Stomach (tissue), 9 donors: ENCODE results near the gene COA1. TPM values are rescaled to one million over a fixed set of nuclear protein-coding genes. Genes with fewer than 3 reads are reported as not detected.
A peak's percentile ranks its signal among the peaks of the same experiment; 100 is the strongest.

Experiments
- DNase-seq, 2 donors: peaks; one replicate each; pipeline versions ENCODE4 v3.0.0 to v3.0.0-alpha.2; 2013 to 2019
- H3K27ac ChIP-seq, 5 donors: fragments of 200-600 bp in 4 of 5; sonication (generic) in 4 of 5; one replicate each; pipeline ENCODE4 v1.5.1; 2013 to 2019; ENCODE audit warnings: mild to moderate bottlenecking in 1 of 5, moderate library complexity in 1 of 5
- H3K27me3 ChIP-seq, 3 donors: fragments of 200-600 bp; sonication (generic); one replicate each; pipeline ENCODE4 v1.5.1; 2017 to 2019; ENCODE audit warnings: mixed run types in 1 of 3
- H3K36me3 ChIP-seq, 4 donors: fragments of 200-600 bp; sonication (generic); 1 replicate in 3 of 4; 2 replicates in 1 of 4; pipeline ENCODE4 v1.5.1; 2016 to 2019
- H3K4me1 ChIP-seq, 4 donors: fragments of 200-600 bp; sonication (generic); one replicate each; pipeline ENCODE4 v1.5.1; 2016 to 2019
- H3K4me3 ChIP-seq, 4 donors: fragments of 200-600 bp; sonication (generic) in 3 of 4; one replicate each; pipeline ENCODE4 v1.5.1; 2016 to 2019; ENCODE audit warnings: mild to moderate bottlenecking in 1 of 4
- H3K9me3 ChIP-seq, 4 donors: fragments of 200-600 bp; sonication (generic); one replicate each; pipeline ENCODE4 v1.5.1; 2016 to 2019
- CTCF ChIP-seq, 7 experiments: fragments of 450-650 bp in 4 of 7; fragments of 200-600 bp in 3 of 7; sonication (generic) in 3 of 7; IDR thresholded peaks; one replicate each; pipeline ENCODE4 v1.5.1; 2016 to 2019; ENCODE audit warnings: antibody characterized with exemption in 7 of 7, control low read depth in 2 of 7, mild to moderate bottlenecking in 1 of 7
- EP300 ChIP-seq: sonication (generic); formaldehyde crosslinking; IDR thresholded peaks from one replicate; pipeline ENCODE4 v1.6.1; 2017; ENCODE audit warnings: antibody characterized with exemption
- POLR2A ChIP-seq, 4 donors: fragments of 450-650 bp; IDR thresholded peaks; one replicate each; pipeline ENCODE4 v1.6.1; 2016; ENCODE audit warnings: antibody characterized with exemption in 4 of 4, control low read depth in 2 of 4, mild to moderate bottlenecking in 1 of 4, moderate library complexity in 1 of 4
- POLR2AphosphoS5 ChIP-seq, 3 donors: sonication (generic); formaldehyde crosslinking; IDR thresholded peaks; one replicate each; pipeline ENCODE4 v1.6.1; 2016; ENCODE audit warnings: antibody characterized with exemption in 3 of 3
- WGBS, 5 donors: extraction: QIAGEN DNeasy Blood & Tissue Kit in 3 of 5; methylation state at CpG; one replicate each; pipeline versions ENCODE4 v1.1.5 to v1.1.7; 2013 to 2018; 5-methylcytosine and 5-hydroxymethylcytosine counted together
- intact Hi-C: fragments of 100-400 bp; cut with DNase I; formaldehyde crosslinking; loops from one replicate; pipeline ENCODE4 v1.15.1; 2023; ENCODE audit warnings: low total_unique reads
- polyA plus RNA-seq, 3 donors: library from polyadenylated mRNA; stranded (reverse); fragments of 200-250 nt; gene quantifications; one replicate each; pipeline ENCODE4 v1.2.3, GENCODE V29; 2013
- total RNA-seq, 5 donors: library from RNA; depleted of rRNA; stranded (reverse); fragments of >200 nt; gene quantifications; one replicate each; pipeline versions ENCODE4 v1.1.0 to v1.2.3, GENCODE V29; 2014 to 2016
- donor health status: healthy with polysubstance abuse.
- donor health status: Bipolar disorder and iron deficiency.
- donor health status: healthy.

The COA1 gene
- total and polyA plus RNA-seq, 8 donors, result 13.9 to 184 (median 69.9) TPM

GRCh38 chr7:43647339-43647672 lies 82.0 kb downstream of the COA1 start:
- WGBS, 5 donors, result 53 to 67% (median 62%) methylated on average over 7 of the region's 7 CpGs
- H3K4me1 ChIP-seq, result peaks cover 47 to 73% (median 60%) of the 10 kb centered on the region in 4 donors
- no peaks in the 10 kb centered on the region for H3K27me3 ChIP-seq
- no peaks in the 10 kb centered on the region for H3K9me3 ChIP-seq
- TF ChIP-seq EP300 (no peak), POLR2A (IDR thresholded peaks at IDR 0.05) (no peak), POLR2AphosphoS5 (IDR thresholded peaks at IDR 0.05) (no peak), CTCF (IDR thresholded peaks at IDR 0.05) (no peak)
- DNase-seq, result peak in 1 of 2 donors; percentile 41
- H3K27ac ChIP-seq, result peak overlapping the region; percentile 84 to 92 (median 91)
- intact Hi-C loops, result no loop called here
- no peak overlapping the region for H3K4me3 ChIP-seq
- H3K36me3 ChIP-seq, result peaks cover 9 to 32% (median 19%) of the 10 kb centered on the region in 4 donors

DNA sequence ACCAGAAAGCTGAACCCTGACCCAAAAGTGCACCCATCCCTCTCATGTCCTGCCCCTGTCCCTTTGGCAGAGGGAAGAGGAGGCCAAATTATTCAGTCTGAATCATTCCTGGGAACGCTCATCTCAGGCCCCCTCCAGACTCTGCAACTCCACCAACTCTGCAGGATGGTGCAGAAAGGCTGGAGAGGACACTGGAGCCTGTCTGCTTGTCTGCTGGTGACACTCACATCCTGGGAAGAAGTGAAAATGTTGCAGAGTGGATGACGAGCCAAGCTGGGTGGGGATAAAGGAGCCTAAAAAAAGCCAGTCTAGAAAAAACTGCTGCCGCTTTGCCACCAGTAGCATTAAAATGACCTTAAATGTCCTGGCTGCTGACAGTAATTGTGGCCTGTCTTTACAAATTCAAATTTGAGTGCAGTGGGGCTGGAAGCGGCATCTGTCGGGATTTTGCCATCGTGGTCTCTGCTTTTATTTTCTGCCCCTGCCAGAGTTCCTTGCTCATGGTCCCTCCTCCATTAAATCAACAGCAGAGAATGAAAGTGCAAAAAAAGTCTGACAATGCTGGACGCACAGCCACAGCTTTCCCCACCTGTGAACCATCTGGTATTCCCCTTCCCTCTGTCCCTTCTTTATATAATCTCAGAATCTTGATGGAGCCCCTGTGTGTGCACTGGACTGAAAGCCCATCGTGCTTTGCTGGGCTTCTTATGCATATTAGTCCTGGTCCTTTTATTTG lies 82.6 kb downstream of the COA1 start:
- Histone ChIP-seq H3K4me1 (peaks cover 47 to 69% (median 55%) of the 10 kb centered on the region in 4 donors), H3K27ac (peak overlapping the region; percentile 49 to 92 (median 91)), H3K27me3 (no peaks in the 10 kb centered on the region), H3K4me3 (no peak overlapping the region), H3K36me3 (peaks cover 9 to 37% (median 24%) of the 10 kb centered on the region in 4 donors), H3K9me3 (no peaks in the 10 kb centered on the region)
- intact Hi-C loops, result no loop called here
- 49 to 79% (median 69%) methylated on average over 8 of the region's 8 CpGs for WGBS, 5 donors
- peak in 1 of 2 donors; percentile 28 for DNase-seq
- TF ChIP-seq POLR2A (IDR thresholded peaks at IDR 0.05) (no peak), CTCF (IDR thresholded peaks at IDR 0.05) (no peak), EP300 (no peak), POLR2AphosphoS5 (IDR thresholded peaks at IDR 0.05) (no peak)

DNA sequence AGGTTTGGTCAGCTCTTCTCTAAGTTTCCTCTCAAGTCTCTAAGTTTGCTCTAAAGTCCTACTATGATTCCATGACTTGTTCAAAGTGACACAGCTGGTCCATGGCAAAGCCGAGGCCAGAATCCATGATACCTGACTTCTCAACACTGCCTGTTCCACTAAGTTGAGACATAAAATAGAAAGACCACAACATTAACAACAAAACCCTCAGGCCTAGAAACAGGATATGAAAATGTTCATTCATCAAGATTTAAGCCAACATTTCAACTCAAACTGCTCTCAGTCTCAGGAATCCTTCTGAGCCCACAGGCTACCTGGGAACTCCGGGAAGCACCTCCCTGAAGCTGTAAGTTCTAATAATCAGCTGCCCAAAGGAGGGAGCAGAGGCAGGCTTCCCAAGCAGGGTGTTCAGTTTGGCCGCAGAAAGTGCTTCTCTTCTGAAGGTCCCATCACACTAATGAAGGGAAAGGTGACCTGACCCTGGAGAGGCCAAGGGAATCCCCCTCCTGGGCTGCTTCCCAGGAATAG lies 83.6 kb downstream of the COA1 start:
- Histone ChIP-seq H3K4me1 (peaks cover 40 to 60% (median 47%) of the 10 kb centered on the region in 4 donors), H3K9me3 (no peaks in the 10 kb centered on the region), H3K4me3 (no peak overlapping the region), H3K36me3 (peaks cover 9 to 41% (median 27%) of the 10 kb centered on the region in 4 donors), H3K27me3 (no peaks in the 10 kb centered on the region), H3K27ac (peak overlapping the region in 4 of 5 donors; percentile 87 to 92 (median 91))
- 84 to 93% (median 89%) methylated on average over 3 of the region's 3 CpGs for WGBS, 5 donors
- TF ChIP-seq POLR2AphosphoS5 (IDR thresholded peaks at IDR 0.05) (no peak), EP300 (no peak), POLR2A (IDR thresholded peaks at IDR 0.05) (no peak), CTCF (IDR thresholded peaks at IDR 0.05) (no peak)
- intact Hi-C loops, result no loop called here
- DNase-seq, result no peak

DNA sequence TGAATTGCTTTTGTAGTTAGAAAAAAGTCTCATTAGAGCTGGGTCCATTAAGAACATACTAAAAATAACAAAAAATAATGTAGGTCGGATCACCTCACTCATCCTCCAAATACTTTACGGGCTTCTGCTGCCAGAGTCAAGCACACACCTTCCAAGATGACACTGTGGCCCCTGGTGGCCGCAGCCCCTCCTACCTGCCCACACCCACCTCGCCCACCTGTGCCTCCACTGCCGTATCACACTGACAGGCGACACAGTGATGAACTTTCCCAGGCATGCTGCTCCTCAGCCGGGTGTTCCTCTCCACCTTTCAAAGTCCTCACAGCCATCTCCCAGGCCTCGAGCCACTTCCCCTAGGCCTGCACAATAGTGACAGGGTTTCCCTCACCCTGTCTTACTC lies 85.5 kb downstream of the COA1 start:
- no peak for TF ChIP-seq POLR2AphosphoS5 (IDR thresholded peaks at IDR 0.05)
- no peak for TF ChIP-seq EP300
- no peak for TF ChIP-seq POLR2A (IDR thresholded peaks at IDR 0.05)
- TF ChIP-seq CTCF (IDR thresholded peaks at IDR 0.05), result no peak
- Histone ChIP-seq H3K4me1 (peaks cover 44 to 60% (median 49%) of the 10 kb centered on the region in 4 donors), H3K27ac (peak overlapping the region in 1 of 5 donors; percentile 18), H3K36me3 (peaks cover 9 to 42% (median 27%) of the 10 kb centered on the region in 4 donors), H3K9me3 (no peaks in the 10 kb centered on the region), H3K4me3 (no peak overlapping the region), H3K27me3 (no peaks in the 10 kb centered on the region)
- WGBS, 5 donors, result 77 to 87% (median 85%) methylated on average over 8 of the region's 8 CpGs
- no peak for DNase-seq
- intact Hi-C loops, result no loop called here
